H9 (cell line): ENCODE measurements around the gene CELSR2. TPM values are rescaled to one million over a fixed set of nuclear protein-coding genes. Genes with fewer than 3 reads are reported as not detected.

Source experiments
- DNase-seq: peaks from one replicate; pipeline ENCODE4 v3.0.0-alpha.2; 2017
- H2AFZ ChIP-seq: one replicate; pipeline ENCODE4 v1.6.1; 2013; ENCODE audit warnings: mild to moderate bottlenecking, low read length, control low read depth, moderate library complexity
- H2AK5ac ChIP-seq: 2 replicates; pipeline ENCODE4 v1.6.1; 2013; ENCODE audit warnings: low read length, control low read depth, mixed read lengths; ENCODE audit not compliant: insufficient read length
- H2BK120ac ChIP-seq: one replicate; pipeline ENCODE4 v1.6.1; 2013; ENCODE audit warnings: low read depth, mild to moderate bottlenecking, low read length, control low read depth, inconsistent platforms; ENCODE audit not compliant: poor library complexity, severe bottlenecking
- H2BK12ac ChIP-seq: 2 replicates; pipeline ENCODE4 v1.6.1; 2013; ENCODE audit warnings: low read length, control low read depth, mixed read lengths, low read depth; ENCODE audit not compliant: insufficient read length
- H2BK15ac ChIP-seq: 2 replicates; pipeline ENCODE4 v1.6.1; 2013; ENCODE audit warnings: low read depth, low read length, control low read depth
- H2BK20ac ChIP-seq: one replicate; pipeline ENCODE4 v1.6.1; 2013; ENCODE audit warnings: low read depth, mild to moderate bottlenecking, low read length, control low read depth, inconsistent platforms; ENCODE audit not compliant: poor library complexity, severe bottlenecking
- H2BK5ac ChIP-seq: 2 replicates; pipeline ENCODE4 v1.6.1; 2013; ENCODE audit warnings: low read length, control low read depth, mixed read lengths; ENCODE audit not compliant: insufficient read length
- H3K14ac ChIP-seq: 2 replicates; pipeline ENCODE4 v1.6.1; 2013; ENCODE audit warnings: low read length, control low read depth; ENCODE audit not compliant: insufficient read depth
- H3K18ac ChIP-seq: 2 replicates; pipeline ENCODE4 v1.6.1; 2013; ENCODE audit warnings: low read depth, mild to moderate bottlenecking, mixed read lengths, low read length, control low read depth; ENCODE audit not compliant: insufficient read length
- H3K23ac ChIP-seq: 2 replicates; pipeline ENCODE4 v1.6.1; 2013; ENCODE audit warnings: low read length, control low read depth, mixed read lengths, low read depth; ENCODE audit not compliant: insufficient read length
- H3K23me2 ChIP-seq: 2 replicates; pipeline ENCODE4 v1.6.1; 2013; ENCODE audit warnings: low read depth, mild to moderate bottlenecking, mixed read lengths, low read length, control low read depth; ENCODE audit not compliant: insufficient read length, poor library complexity, severe bottlenecking
- H3K27ac ChIP-seq: 2 replicates; pipeline ENCODE4 v1.5.1; 2013; ENCODE audit warnings: low read length, control low read depth, mixed read lengths, low read depth; ENCODE audit not compliant: insufficient read length
- H3K27me3 ChIP-seq: 2 replicates; pipeline ENCODE4 v1.6.1; 2013; ENCODE audit warnings: low read length, control low read depth, inconsistent platforms; ENCODE audit not compliant: insufficient read depth
- H3K4ac ChIP-seq: 2 replicates; pipeline ENCODE4 v1.6.1; 2013; ENCODE audit warnings: low read depth, mild to moderate bottlenecking, control low read depth, inconsistent platforms, low read length, moderate library complexity
- H3K4me1 ChIP-seq: 2 replicates; pipeline ENCODE4 v1.6.1; 2013; ENCODE audit warnings: low read length, control low read depth, inconsistent platforms; ENCODE audit not compliant: insufficient read depth
- H3K4me2 ChIP-seq: 2 replicates; pipeline ENCODE4 v1.6.1; 2013; ENCODE audit warnings: low read length, control low read depth, mixed read lengths; ENCODE audit not compliant: insufficient read length, insufficient read depth
- H3K56ac ChIP-seq: 2 replicates; pipeline ENCODE4 v1.6.1; 2013; ENCODE audit warnings: low read depth, mild to moderate bottlenecking, mixed read lengths, low read length, control low read depth; ENCODE audit not compliant: insufficient read length
- H3K79me1 ChIP-seq: 2 replicates; pipeline ENCODE4 v1.6.1; 2013; ENCODE audit warnings: low read depth, mild to moderate bottlenecking, moderate library complexity, low read length, control low read depth, inconsistent platforms; ENCODE audit not compliant: insufficient read depth, poor library complexity, severe bottlenecking
- H3K79me2 ChIP-seq: 2 replicates; pipeline ENCODE4 v1.6.1; 2013; ENCODE audit warnings: low read length, control low read depth, inconsistent platforms; ENCODE audit not compliant: insufficient read depth
- H3K9ac ChIP-seq: 2 replicates; pipeline ENCODE4 v1.6.1; 2013; ENCODE audit warnings: low read length, control low read depth, mixed read lengths; ENCODE audit not compliant: insufficient read length; ENCODE audit errors: extremely low read depth
- H3K9me3 ChIP-seq: one replicate; pipeline ENCODE4 v1.6.1; 2013; ENCODE audit warnings: low read depth, low read length, inconsistent platforms; ENCODE audit not compliant: control insufficient read depth
- H3T11ph ChIP-seq: one replicate; pipeline ENCODE4 v1.6.1; 2013; ENCODE audit warnings: mild to moderate bottlenecking, low read length, control low read depth, inconsistent platforms
- H4K20me1 ChIP-seq: one replicate; pipeline ENCODE4 v1.6.1; 2013; ENCODE audit not compliant: control insufficient read depth, insufficient read length, insufficient read depth
- H4K5ac ChIP-seq: 2 replicates; pipeline ENCODE4 v1.6.1; 2013; ENCODE audit warnings: low read depth, mild to moderate bottlenecking, mixed read lengths, low read length, control low read depth; ENCODE audit not compliant: insufficient read length
- H4K8ac ChIP-seq: replicated peaks from 2 replicates; pipeline ENCODE4 v1.6.1; 2013; ENCODE audit warnings: low read length, control low read depth, mixed read lengths, low read depth; ENCODE audit not compliant: insufficient read length
- H4K91ac ChIP-seq: 2 replicates; pipeline ENCODE4 v1.6.1; 2013; ENCODE audit warnings: low read depth, mild to moderate bottlenecking, moderate library complexity, mixed read lengths, low read length, control low read depth; ENCODE audit not compliant: insufficient read length
- H3K27ac Mint-ChIP-seq, 3 experiments: 2 replicates in 2 of 3; 3 replicates in 1 of 3; pipeline ENCODE4 v1.8.0; 2020 to 2021; ENCODE audit warnings: mixed read lengths in 3 of 3, mild to moderate bottlenecking in 1 of 3, moderate library complexity in 1 of 3
- H3K27me3 Mint-ChIP-seq: 2 replicates; pipeline ENCODE4 v1.8.0; 2021; ENCODE audit warnings: low read depth, mild to moderate bottlenecking, moderate library complexity, mixed read lengths
- H3K36me3 Mint-ChIP-seq, 3 experiments: 2 replicates in 2 of 3; 3 replicates in 1 of 3; pipeline ENCODE4 v1.8.0; 2020 to 2021; ENCODE audit warnings: low read depth in 3 of 3, mixed read lengths in 3 of 3; ENCODE audit not compliant: insufficient read depth in 1 of 3
- H3K4me1 Mint-ChIP-seq, 2 experiments: 2 replicates each; pipeline ENCODE4 v1.8.0; 2020; ENCODE audit warnings: mixed read lengths in 2 of 2
- H3K4me3 Mint-ChIP-seq, 2 experiments: 2 replicates in 1 of 2; 3 replicates in 1 of 2; pipeline ENCODE4 v1.8.0; 2020 to 2021; ENCODE audit warnings: mild to moderate bottlenecking in 2 of 2, mixed read lengths in 2 of 2, moderate library complexity in 1 of 2
- H3K9me3 Mint-ChIP-seq, 2 experiments: 2 replicates in 1 of 2; 3 replicates in 1 of 2; pipeline ENCODE4 v1.8.0; 2020; ENCODE audit warnings: mild to moderate bottlenecking in 2 of 2, mixed read lengths in 2 of 2, moderate library complexity in 1 of 2
- CTCF ChIP-seq: fragments of 200-600 bp; sonication (generic); conservative IDR thresholded peaks from 3 replicates; pipeline ENCODE4 v1.8.0; 2021; ENCODE audit warnings: antibody characterized with exemption, mild to moderate bottlenecking
- WGBS: extraction: QIAGEN DNeasy Blood & Tissue Kit; methylation state at CpG from one replicate; pipeline ENCODE4 v1.1.7; 2013; ENCODE audit warnings: missing lambda C conversion rate, low lambda C conversion rate, mixed read lengths; ENCODE audit not compliant: insufficient read length; ENCODE audit errors: extremely low coverage; 5-methylcytosine and 5-hydroxymethylcytosine counted together
- total RNA-seq: library from RNA; stranded (reverse); gene quantifications from 2 replicates; pipeline ENCODE4 v1.2.1, GENCODE V29; 2021

The CELSR2 gene
- total RNA-seq, 1 experiment from 2014 or later: 29.2 TPM

- Histone ChIP-seq H3K18ac (no peak overlapping the region), H2BK20ac (no peak overlapping the region), H3K79me2 (no peaks in the 10 kb centered on the region), H3K4me1 (peaks cover 15% of the 10 kb centered on the region; the same call in 1 of the 2 replicates), H4K5ac (no peak overlapping the region), H3K4ac (no peak overlapping the region), H3K9ac (no peak overlapping the region), H3K9me3 (no peaks in the 10 kb centered on the region), H3K27ac (no peak overlapping the region), H2BK5ac (no peak overlapping the region), H2BK12ac (no peak overlapping the region), H2BK15ac (no peak overlapping the region), H2BK120ac (no peak overlapping the region), H2AK5ac (no peak overlapping the region), H3K56ac (no peak overlapping the region), H3K23ac (no peak overlapping the region), H3K14ac (no peak overlapping the region), H3K27me3 (no peaks in the 10 kb centered on the region), H3T11ph (no peak overlapping the region), H3K4me2 (no peak overlapping the region), H3K79me1 (no peaks in the 10 kb centered on the region), H4K20me1 (no peaks in the 10 kb centered on the region), H4K8ac (no peak overlapping the region), H3K23me2 (no peaks in the 10 kb centered on the region), H2AFZ (no peak overlapping the region), H4K91ac (no peak overlapping the region)
- peaks cover 39 to 69% (median 63%) of the 10 kb centered on the region in 3 experiments for H3K36me3 Mint-ChIP-seq
- TF ChIP-seq CTCF: no peak
- H3K9me3 Mint-ChIP-seq: no peaks in the 10 kb centered on the region
- peak overlapping the region in 1 of 2 experiments; percentile 38; a peak in 1 of 5 replicates for H3K4me3 Mint-ChIP-seq
- DNase-seq: no peak
- H3K27ac Mint-ChIP-seq: peak overlapping the region in 1 of 3 experiments; percentile 89; a peak in 3 of 7 replicates
- H3K4me1 Mint-ChIP-seq: peaks cover 53 to 61% of the 10 kb centered on the region in 2 experiments
- no CpG with 5 or more reads among the region's 3 CpGs for WGBS
- H3K27me3 Mint-ChIP-seq: no peaks in the 10 kb centered on the region
These were observed 18.3 kb upstream of the CELSR2 start for GRCh38 chr1:109231066-109231465.
